Panc1 (cell line): ENCODE results near the gene ILDR1.

Source experiments
- CTCF ChIP-seq: fragments of 450-650 bp; IDR thresholded peaks from 2 replicates; pipeline ENCODE4 v1.5.1; 2017; ENCODE audit warnings: mild to moderate bottlenecking
- POLR2AphosphoS5 ChIP-seq: IDR thresholded peaks from 2 replicates; pipeline ENCODE4 v1.6.1; 2012; ENCODE audit warnings: mild to moderate bottlenecking, low read depth, low read length, moderate library complexity
- SIN3A ChIP-seq: IDR thresholded peaks from 2 replicates; pipeline ENCODE4 v1.6.1; 2012; ENCODE audit warnings: low read depth, mild to moderate bottlenecking, low read length, moderate library complexity, borderline replicate concordance; ENCODE audit not compliant: insufficient read depth
- TCF7L2 ChIP-seq: IDR thresholded peaks from 2 replicates; pipeline ENCODE4 v1.6.1; 2011; ENCODE audit warnings: mild to moderate bottlenecking, low read depth, low read length, inconsistent platforms
- TF ChIP-seq, protein P1 (sequence below), 2 experiments: IDR thresholded peaks; 2 replicates each; pipeline ENCODE4 v1.6.1; 2011 to 2012; ENCODE audit warnings: low read depth in 2 of 2, control low read depth in 1 of 2, low read length in 1 of 2, mild to moderate bottlenecking in 1 of 2, moderate library complexity in 1 of 2; ENCODE audit not compliant: insufficient read depth in 1 of 2

DNA sequence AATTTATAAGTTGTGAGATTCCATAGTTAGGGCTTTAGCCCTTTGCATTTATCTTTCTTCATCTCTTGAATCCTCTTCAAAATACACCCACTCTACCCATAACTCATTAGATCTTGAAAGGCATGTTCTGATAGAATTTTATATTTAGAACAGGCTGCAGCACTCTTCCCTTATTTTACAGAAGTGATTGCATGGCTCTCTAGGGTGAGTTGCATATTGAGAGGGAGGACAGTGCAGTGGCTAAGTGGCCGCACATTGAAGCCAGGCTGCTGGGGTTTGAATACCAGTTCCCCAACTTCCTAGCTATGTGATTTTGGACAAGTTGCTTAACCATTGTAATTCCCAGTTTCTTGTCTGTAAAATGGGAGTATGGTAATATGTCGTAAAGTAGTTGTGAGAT lies 35.6 kb upstream of the ILDR1 start:
- no peak for TF ChIP-seq CTCF
- no peak for TF ChIP-seq POLR2AphosphoS5
- TF ChIP-seq, protein P1, sequence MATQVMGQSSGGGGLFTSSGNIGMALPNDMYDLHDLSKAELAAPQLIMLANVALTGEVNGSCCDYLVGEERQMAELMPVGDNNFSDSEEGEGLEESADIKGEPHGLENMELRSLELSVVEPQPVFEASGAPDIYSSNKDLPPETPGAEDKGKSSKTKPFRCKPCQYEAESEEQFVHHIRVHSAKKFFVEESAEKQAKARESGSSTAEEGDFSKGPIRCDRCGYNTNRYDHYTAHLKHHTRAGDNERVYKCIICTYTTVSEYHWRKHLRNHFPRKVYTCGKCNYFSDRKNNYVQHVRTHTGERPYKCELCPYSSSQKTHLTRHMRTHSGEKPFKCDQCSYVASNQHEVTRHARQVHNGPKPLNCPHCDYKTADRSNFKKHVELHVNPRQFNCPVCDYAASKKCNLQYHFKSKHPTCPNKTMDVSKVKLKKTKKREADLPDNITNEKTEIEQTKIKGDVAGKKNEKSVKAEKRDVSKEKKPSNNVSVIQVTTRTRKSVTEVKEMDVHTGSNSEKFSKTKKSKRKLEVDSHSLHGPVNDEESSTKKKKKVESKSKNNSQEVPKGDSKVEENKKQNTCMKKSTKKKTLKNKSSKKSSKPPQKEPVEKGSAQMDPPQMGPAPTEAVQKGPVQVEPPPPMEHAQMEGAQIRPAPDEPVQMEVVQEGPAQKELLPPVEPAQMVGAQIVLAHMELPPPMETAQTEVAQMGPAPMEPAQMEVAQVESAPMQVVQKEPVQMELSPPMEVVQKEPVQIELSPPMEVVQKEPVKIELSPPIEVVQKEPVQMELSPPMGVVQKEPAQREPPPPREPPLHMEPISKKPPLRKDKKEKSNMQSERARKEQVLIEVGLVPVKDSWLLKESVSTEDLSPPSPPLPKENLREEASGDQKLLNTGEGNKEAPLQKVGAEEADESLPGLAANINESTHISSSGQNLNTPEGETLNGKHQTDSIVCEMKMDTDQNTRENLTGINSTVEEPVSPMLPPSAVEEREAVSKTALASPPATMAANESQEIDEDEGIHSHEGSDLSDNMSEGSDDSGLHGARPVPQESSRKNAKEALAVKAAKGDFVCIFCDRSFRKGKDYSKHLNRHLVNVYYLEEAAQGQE (IDR thresholded peaks at IDR 0.05; ENCODE audit: insufficient read depth in 1 of 2, low read depth in 2 of 2, low read length in 1 of 2), result no peak
- no peak for TF ChIP-seq SIN3A
- TF ChIP-seq TCF7L2, result no peak
